ENCODE results near the gene PPP1R12C.

- TF ChIP-seq CTCF (IDR thresholded peaks at IDR 0.05): no peak
- no peak for TF ChIP-seq POLR2A (IDR thresholded peaks at IDR 0.05)
Measured at GRCh38 chr19:55091126-55091910, 26.1 kb downstream of the PPP1R12C start.

All from body of pancreas (tissue), 4 donors.